A549 (cell line): ENCODE measurements around the gene MYOC.

ENCODE experiments used
- EP300 ChIP-seq, 2 experiments: fragments of >200 bp; sonication (Bioruptor Twin); formaldehyde crosslinking; IDR thresholded peaks; 2 replicates in 1 of 2; 3 replicates in 1 of 2; pipeline ENCODE4 v1.6.1; 2016 to 2017
- HMGXB4 ChIP-seq: fragments of 250-450 bp; sonication (Bioruptor Pico); IDR thresholded peaks from 2 replicates; pipeline ENCODE4 v1.5.0; 2021; ENCODE audit warnings: mild to moderate bottlenecking, moderate library complexity, borderline replicate concordance
- NPAS2 ChIP-seq: fragments of 250-450 bp; sonication (Bioruptor Pico); IDR thresholded peaks from 2 replicates; pipeline ENCODE4 v1.8.0; 2022; ENCODE audit warnings: mild to moderate bottlenecking, moderate library complexity, borderline replicate concordance
- POLR2A ChIP-seq: IDR thresholded peaks from 2 replicates; pipeline ENCODE4 v1.6.1; 2012; ENCODE audit warnings: mild to moderate bottlenecking, low read length
- RFX5 ChIP-seq: fragments of 450-650 bp; IDR thresholded peaks from 2 replicates; pipeline ENCODE4 v1.7.1; 2014; ENCODE audit warnings: antibody characterized with exemption, mild to moderate bottlenecking, moderate library complexity
- SMC3 ChIP-seq: fragments of >200 bp; sonication (Bioruptor Twin); formaldehyde crosslinking; IDR thresholded peaks from 3 replicates; pipeline ENCODE4 v1.6.1; 2018; ENCODE audit warnings: inconsistent platforms
- ZC3H11A ChIP-seq: fragments of 450-650 bp; IDR thresholded peaks from 2 replicates; pipeline ENCODE4 v1.6.1; 2014; ENCODE audit warnings: antibody characterized with exemption, mild to moderate bottlenecking
- TF ChIP-seq, protein P1 (sequence below): fragments of 200-600 bp; sonication (generic); IDR thresholded peaks from 2 replicates; pipeline ENCODE4 v1.6.1; 2016; ENCODE audit warnings: antibody characterized with exemption, mild to moderate bottlenecking, moderate library complexity
- TF ChIP-seq, protein P2 (sequence below): fragments of >200 bp; sonication (Bioruptor Twin); formaldehyde crosslinking; IDR thresholded peaks from 3 replicates; pipeline ENCODE4 v1.5.1; 2016
- TF ChIP-seq, protein P3 (sequence below): IDR thresholded peaks from 2 replicates; pipeline ENCODE4 v1.6.1; 2012

GRCh38 chr1:171661076-171661650 is 8.7 kb upstream of the MYOC start:
- TF ChIP-seq POLR2A (no peak), ZC3H11A (no peak), EP300 (IDR thresholded peaks at IDR 0.05) (no peak), RFX5 (no peak), HMGXB4 (CRISPR knock-in tag) (no peak), NPAS2 (no peak), SMC3 (no peak)
- TF ChIP-seq, protein P1, sequence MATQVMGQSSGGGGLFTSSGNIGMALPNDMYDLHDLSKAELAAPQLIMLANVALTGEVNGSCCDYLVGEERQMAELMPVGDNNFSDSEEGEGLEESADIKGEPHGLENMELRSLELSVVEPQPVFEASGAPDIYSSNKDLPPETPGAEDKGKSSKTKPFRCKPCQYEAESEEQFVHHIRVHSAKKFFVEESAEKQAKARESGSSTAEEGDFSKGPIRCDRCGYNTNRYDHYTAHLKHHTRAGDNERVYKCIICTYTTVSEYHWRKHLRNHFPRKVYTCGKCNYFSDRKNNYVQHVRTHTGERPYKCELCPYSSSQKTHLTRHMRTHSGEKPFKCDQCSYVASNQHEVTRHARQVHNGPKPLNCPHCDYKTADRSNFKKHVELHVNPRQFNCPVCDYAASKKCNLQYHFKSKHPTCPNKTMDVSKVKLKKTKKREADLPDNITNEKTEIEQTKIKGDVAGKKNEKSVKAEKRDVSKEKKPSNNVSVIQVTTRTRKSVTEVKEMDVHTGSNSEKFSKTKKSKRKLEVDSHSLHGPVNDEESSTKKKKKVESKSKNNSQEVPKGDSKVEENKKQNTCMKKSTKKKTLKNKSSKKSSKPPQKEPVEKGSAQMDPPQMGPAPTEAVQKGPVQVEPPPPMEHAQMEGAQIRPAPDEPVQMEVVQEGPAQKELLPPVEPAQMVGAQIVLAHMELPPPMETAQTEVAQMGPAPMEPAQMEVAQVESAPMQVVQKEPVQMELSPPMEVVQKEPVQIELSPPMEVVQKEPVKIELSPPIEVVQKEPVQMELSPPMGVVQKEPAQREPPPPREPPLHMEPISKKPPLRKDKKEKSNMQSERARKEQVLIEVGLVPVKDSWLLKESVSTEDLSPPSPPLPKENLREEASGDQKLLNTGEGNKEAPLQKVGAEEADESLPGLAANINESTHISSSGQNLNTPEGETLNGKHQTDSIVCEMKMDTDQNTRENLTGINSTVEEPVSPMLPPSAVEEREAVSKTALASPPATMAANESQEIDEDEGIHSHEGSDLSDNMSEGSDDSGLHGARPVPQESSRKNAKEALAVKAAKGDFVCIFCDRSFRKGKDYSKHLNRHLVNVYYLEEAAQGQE: no peak
- TF ChIP-seq, protein P2, sequence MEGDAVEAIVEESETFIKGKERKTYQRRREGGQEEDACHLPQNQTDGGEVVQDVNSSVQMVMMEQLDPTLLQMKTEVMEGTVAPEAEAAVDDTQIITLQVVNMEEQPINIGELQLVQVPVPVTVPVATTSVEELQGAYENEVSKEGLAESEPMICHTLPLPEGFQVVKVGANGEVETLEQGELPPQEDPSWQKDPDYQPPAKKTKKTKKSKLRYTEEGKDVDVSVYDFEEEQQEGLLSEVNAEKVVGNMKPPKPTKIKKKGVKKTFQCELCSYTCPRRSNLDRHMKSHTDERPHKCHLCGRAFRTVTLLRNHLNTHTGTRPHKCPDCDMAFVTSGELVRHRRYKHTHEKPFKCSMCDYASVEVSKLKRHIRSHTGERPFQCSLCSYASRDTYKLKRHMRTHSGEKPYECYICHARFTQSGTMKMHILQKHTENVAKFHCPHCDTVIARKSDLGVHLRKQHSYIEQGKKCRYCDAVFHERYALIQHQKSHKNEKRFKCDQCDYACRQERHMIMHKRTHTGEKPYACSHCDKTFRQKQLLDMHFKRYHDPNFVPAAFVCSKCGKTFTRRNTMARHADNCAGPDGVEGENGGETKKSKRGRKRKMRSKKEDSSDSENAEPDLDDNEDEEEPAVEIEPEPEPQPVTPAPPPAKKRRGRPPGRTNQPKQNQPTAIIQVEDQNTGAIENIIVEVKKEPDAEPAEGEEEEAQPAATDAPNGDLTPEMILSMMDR: no peak
- TF ChIP-seq, protein P3, sequence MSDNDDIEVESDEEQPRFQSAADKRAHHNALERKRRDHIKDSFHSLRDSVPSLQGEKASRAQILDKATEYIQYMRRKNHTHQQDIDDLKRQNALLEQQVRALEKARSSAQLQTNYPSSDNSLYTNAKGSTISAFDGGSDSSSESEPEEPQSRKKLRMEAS: no peak
